Gastrocnemius medialis (tissue), 4 donors: Measurements from ENCODE around the gene STX17.

Experiments
- POLR2A ChIP-seq, 2 donors: fragments of 450-650 bp; IDR thresholded peaks; one replicate each; pipeline ENCODE4 v1.6.1; 2017; ENCODE audit warnings: antibody characterized with exemption in 2 of 2, mild to moderate bottlenecking in 2 of 2, moderate library complexity in 2 of 2
- TF ChIP-seq, protein P1 (sequence below), 5 experiments: fragments of 450-650 bp in 3 of 5; fragments of 200-600 bp in 2 of 5; sonication (generic) in 2 of 5; IDR thresholded peaks in 4 of 5; conservative IDR thresholded peaks in 1 of 5; 1 replicate in 4 of 5; 2 replicates in 1 of 5; pipeline ENCODE4 v1.5.1; 2016 to 2019; ENCODE audit warnings: antibody characterized with exemption in 5 of 5, mild to moderate bottlenecking in 3 of 5, moderate library complexity in 3 of 5

DNA sequence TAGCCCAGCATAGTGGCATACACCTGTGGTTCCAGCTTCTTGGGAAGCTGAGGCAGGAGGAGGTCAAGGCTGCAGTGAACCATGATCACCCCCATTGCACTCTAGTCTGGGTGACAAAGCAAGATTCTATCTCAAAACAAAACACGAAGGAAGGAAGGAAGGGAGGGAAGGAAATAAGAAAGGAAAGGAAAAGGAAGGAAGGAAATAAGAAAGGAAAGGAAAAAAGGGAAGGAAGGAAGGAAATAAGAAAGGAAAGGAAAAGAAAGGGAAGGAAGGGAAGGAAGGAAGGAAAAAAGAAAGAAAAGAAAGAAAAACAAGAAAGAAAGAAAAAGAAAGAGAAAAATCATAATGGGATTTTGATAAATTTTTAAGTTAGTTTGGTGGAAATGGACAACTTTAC, 3.1 kb upstream of the STX17 start:
- TF ChIP-seq, protein P1, sequence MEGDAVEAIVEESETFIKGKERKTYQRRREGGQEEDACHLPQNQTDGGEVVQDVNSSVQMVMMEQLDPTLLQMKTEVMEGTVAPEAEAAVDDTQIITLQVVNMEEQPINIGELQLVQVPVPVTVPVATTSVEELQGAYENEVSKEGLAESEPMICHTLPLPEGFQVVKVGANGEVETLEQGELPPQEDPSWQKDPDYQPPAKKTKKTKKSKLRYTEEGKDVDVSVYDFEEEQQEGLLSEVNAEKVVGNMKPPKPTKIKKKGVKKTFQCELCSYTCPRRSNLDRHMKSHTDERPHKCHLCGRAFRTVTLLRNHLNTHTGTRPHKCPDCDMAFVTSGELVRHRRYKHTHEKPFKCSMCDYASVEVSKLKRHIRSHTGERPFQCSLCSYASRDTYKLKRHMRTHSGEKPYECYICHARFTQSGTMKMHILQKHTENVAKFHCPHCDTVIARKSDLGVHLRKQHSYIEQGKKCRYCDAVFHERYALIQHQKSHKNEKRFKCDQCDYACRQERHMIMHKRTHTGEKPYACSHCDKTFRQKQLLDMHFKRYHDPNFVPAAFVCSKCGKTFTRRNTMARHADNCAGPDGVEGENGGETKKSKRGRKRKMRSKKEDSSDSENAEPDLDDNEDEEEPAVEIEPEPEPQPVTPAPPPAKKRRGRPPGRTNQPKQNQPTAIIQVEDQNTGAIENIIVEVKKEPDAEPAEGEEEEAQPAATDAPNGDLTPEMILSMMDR (IDR thresholded peaks at IDR 0.05 in 4 of 5, conservative IDR thresholded peaks at IDR 0.05 in 1 of 5): no peak
- no peak for TF ChIP-seq POLR2A (IDR thresholded peaks at IDR 0.05)
